ENCODE measurements around the gene GNPTG. TPM values are rescaled to one million over a fixed set of nuclear protein-coding genes. Genes with fewer than 3 reads are reported as not detected.

Gene GNPTG
- total and polyA plus RNA-seq, 8 donors = 30.0 to 87.9 (median 41.5) TPM

GRCh38 chr16:1338855-1339675 is 12.7 kb upstream of the GNPTG start:
- no peaks in the 10 kb centered on the region for H3K9me3 ChIP-seq
- peaks cover 8 to 63% (median 23%) of the 10 kb centered on the region in 3 donors for H3K27me3 ChIP-seq
- no peak for TF ChIP-seq POLR2A (IDR thresholded peaks at IDR 0.05)
- no peak for TF ChIP-seq EP300 (IDR thresholded peaks at IDR 0.05)
- no peak for TF ChIP-seq POLR2AphosphoS5 (IDR thresholded peaks at IDR 0.05)
- TF ChIP-seq, protein P1, sequence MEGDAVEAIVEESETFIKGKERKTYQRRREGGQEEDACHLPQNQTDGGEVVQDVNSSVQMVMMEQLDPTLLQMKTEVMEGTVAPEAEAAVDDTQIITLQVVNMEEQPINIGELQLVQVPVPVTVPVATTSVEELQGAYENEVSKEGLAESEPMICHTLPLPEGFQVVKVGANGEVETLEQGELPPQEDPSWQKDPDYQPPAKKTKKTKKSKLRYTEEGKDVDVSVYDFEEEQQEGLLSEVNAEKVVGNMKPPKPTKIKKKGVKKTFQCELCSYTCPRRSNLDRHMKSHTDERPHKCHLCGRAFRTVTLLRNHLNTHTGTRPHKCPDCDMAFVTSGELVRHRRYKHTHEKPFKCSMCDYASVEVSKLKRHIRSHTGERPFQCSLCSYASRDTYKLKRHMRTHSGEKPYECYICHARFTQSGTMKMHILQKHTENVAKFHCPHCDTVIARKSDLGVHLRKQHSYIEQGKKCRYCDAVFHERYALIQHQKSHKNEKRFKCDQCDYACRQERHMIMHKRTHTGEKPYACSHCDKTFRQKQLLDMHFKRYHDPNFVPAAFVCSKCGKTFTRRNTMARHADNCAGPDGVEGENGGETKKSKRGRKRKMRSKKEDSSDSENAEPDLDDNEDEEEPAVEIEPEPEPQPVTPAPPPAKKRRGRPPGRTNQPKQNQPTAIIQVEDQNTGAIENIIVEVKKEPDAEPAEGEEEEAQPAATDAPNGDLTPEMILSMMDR (IDR thresholded peaks at IDR 0.05) = no peak
- no peak for DNase-seq
- no peaks in the 10 kb centered on the region for H3K36me3 ChIP-seq
- no peak overlapping the region for H3K4me3 ChIP-seq
- 64 to 72% (median 70%) methylated on average over 7 to 31 of the region's 31 CpGs for WGBS, 5 donors
- no peak overlapping the region for H3K27ac ChIP-seq
- intact Hi-C loops (cut with DNase I; ENCODE audit: low total_unique reads) = no loop called here
- H3K4me1 ChIP-seq = peaks cover 12 to 38% (median 28%) of the 10 kb centered on the region in 4 donors

DNA sequence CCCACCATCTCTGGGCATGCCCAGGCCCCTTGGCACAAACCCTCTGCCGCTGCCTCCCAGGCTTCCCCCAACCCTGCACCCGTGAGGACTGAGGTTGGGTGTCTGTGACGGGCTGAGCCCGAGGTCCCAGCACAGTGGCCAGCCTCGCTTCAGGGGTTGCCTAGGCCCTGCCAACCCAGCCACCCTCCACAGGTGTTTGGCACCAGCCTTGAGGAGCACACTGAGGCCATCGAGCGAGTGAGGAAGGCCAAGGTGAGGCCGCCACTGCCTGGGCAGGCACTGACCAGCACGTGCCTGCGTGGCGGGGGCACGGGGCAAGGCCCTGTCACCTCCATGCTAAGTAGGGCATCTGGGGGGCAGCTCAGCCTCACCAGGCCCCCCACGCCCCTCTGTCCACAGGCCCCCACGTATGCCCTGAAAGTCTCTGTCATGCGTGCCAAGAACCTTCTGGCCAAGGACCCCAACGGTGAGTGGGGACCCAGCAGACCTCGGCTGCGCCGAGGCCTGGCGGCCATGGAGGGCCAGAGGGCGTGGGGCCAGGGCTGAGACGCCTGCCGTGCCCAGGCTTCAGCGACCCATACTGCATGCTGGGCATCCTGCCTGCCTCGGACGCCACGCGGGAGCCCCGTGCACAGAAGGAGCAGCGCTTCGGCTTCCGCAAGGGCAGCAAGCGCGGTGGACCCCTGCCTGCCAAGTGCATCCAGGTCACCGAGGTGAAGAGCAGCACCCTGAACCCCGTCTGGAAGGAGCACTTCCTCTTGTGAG is 10.8 kb upstream of the GNPTG start:
- DNase-seq = no peak
- Histone ChIP-seq H3K9me3 (no peaks in the 10 kb centered on the region), H3K4me3 (no peak overlapping the region), H3K4me1 (peaks cover 10 to 33% (median 23%) of the 10 kb centered on the region in 4 donors), H3K36me3 (no peaks in the 10 kb centered on the region), H3K27ac (no peak overlapping the region), H3K27me3 (peaks cover 0 to 45% (median 4%) of the 10 kb centered on the region in 3 donors)
- intact Hi-C loops (cut with DNase I; ENCODE audit: low total_unique reads) = no loop called here
- 75 to 88% (median 86%) methylated on average over 13 to 36 of the region's 36 CpGs for WGBS, 5 donors
- TF ChIP-seq, protein P1 (IDR thresholded peaks at IDR 0.05) = no peak
- TF ChIP-seq POLR2AphosphoS5 (IDR thresholded peaks at IDR 0.05) = no peak
- TF ChIP-seq POLR2A (IDR thresholded peaks at IDR 0.05) = no peak
- TF ChIP-seq EP300 (IDR thresholded peaks at IDR 0.05) = no peak

- WGBS, 5 donors = 84 to 88% (median 87%) methylated on average over 25 to 39 of the region's 39 CpGs
- H3K4me3 ChIP-seq = peak overlapping the region in 1 of 4 donors; percentile 44
- no peaks in the 10 kb centered on the region for H3K36me3 ChIP-seq
- intact Hi-C loops (cut with DNase I; ENCODE audit: low total_unique reads) = no loop called here
- no peak for DNase-seq
- TF ChIP-seq EP300 (IDR thresholded peaks at IDR 0.05) = no peak
- no peak for TF ChIP-seq POLR2A (IDR thresholded peaks at IDR 0.05)
- TF ChIP-seq, protein P1 (IDR thresholded peaks at IDR 0.05) = no peak
- TF ChIP-seq POLR2AphosphoS5 (IDR thresholded peaks at IDR 0.05) = no peak
- no peak overlapping the region for H3K27ac ChIP-seq
- peaks cover 0 to 36% (median 0%) of the 10 kb centered on the region in 3 donors for H3K27me3 ChIP-seq
- H3K9me3 ChIP-seq = no peaks in the 10 kb centered on the region
- peaks cover 10 to 33% (median 23%) of the 10 kb centered on the region in 4 donors for H3K4me1 ChIP-seq
These were observed 10.0 kb upstream of the GNPTG start for GRCh38 chr16:1341495-1342420.
